Activated naive CD4-positive, alpha-beta T cell treated with anti-CD3 and anti-CD28 coated beads for 36 hours (primary cell): ENCODE results near the gene MLKL. TPM values are rescaled to one million over a fixed set of nuclear protein-coding genes. Genes with fewer than 3 reads are reported as not detected.

ENCODE experiments used
- CTCF ChIA-PET: fragments of 350-600 bp; sonication (Branson Sonifier 250); formaldehyde crosslinking; loops from one replicate; lab custom pipeline; 2021; ENCODE audit warnings: antibody characterized with exemption; lab: Charles Lee
- DNase-seq: peaks from one replicate; pipeline ENCODE4 v3.0.0-alpha.2; 2020
- H3K27ac Mint-ChIP-seq: one replicate; pipeline ENCODE4 v1.8.0; 2021; ENCODE audit warnings: mild to moderate bottlenecking, mixed read lengths
- H3K27me3 Mint-ChIP-seq: one replicate; pipeline ENCODE4 v1.8.0; 2021; ENCODE audit warnings: low read depth, mixed read lengths
- H3K36me3 Mint-ChIP-seq: one replicate; pipeline ENCODE4 v1.8.0; 2021; ENCODE audit warnings: low read depth, mixed read lengths
- H3K4me1 Mint-ChIP-seq: one replicate; pipeline ENCODE4 v1.8.0; 2021; ENCODE audit warnings: low read depth, mixed read lengths
- H3K4me3 Mint-ChIP-seq: one replicate; pipeline ENCODE4 v1.8.0; 2021; ENCODE audit warnings: mild to moderate bottlenecking, moderate library complexity, mixed read lengths
- H3K9me3 Mint-ChIP-seq: one replicate; pipeline ENCODE4 v1.8.0; 2021; ENCODE audit warnings: mixed read lengths
- intact Hi-C: fragments of 100-400 bp; cut with micrococcal nuclease; formaldehyde crosslinking; loops from one replicate; pipeline ENCODE4 v1.15.1; 2023
- total RNA-seq, 2 experiments: library from RNA; stranded (reverse); gene quantifications; one replicate each; pipeline ENCODE4 v1.2.3, GENCODE V29; 2021

The MLKL gene
- total RNA-seq, 2 experiments from 2014 or later, result 10.7 to 12.0 TPM

DNA sequence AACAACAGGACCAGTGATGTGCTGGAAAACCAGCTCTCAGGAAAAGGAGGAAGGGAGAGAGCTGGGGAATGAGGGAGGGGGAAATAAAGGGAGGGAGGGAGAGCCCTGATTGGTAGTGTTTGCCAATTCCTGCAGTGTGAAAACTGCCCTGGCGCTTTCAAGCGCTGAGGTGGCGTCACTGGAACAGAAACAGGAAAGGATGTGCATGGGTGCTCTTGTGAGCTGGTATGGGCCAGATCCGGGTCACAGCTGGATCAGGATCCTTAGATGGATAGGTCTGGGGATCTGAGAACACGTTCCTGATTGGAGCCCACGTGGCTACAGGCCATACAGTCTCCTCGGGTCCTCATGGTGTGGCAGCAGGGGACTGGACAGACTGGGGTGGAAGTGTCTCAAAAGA lies 16.7 kb upstream of the MLKL start:
- no peak overlapping the region for H3K4me3 Mint-ChIP-seq
- H3K9me3 Mint-ChIP-seq, result no peaks in the 10 kb centered on the region
- no peaks in the 10 kb centered on the region for H3K4me1 Mint-ChIP-seq
- no peaks in the 10 kb centered on the region for H3K27me3 Mint-ChIP-seq
- no peak for DNase-seq
- H3K36me3 Mint-ChIP-seq, result no peaks in the 10 kb centered on the region
- CTCF ChIA-PET, result interaction anchor here (1.8 kb wide), 1 partner anchor 9 kb away, joined by 6 read pairs; no protein-coding TSS in a partner anchor
- intact Hi-C loops, result no loop called here
- no peak overlapping the region for H3K27ac Mint-ChIP-seq

DNA sequence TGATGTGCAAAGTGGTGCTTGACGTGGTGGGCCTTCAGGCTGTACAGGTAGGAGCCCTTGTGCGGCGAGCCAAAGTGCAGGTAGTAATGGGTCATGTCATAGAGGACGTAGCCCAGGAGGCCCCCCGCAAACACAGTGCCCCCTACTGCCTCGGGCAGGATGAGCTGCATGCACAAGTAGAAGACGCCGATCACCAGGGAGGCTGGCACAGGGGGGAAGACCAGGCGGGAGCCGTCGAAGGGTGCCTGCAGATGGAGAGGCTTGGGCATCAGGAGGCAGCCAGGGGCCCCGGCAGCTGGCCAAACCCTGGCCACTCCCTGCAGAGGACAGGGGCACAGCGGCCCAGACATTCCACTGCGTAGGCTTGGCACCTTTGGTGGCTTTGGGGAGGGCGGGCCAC lies 15.7 kb upstream of the MLKL start:
- H3K4me3 Mint-ChIP-seq, result no peak overlapping the region
- no peaks in the 10 kb centered on the region for H3K4me1 Mint-ChIP-seq
- no peak for DNase-seq
- CTCF ChIA-PET, result interaction anchor here (1.1 to 1.8 kb wide), 2 partner anchors 10 to 12 kb away, joined by 4 to 6 read pairs; no protein-coding TSS in a partner anchor
- no peaks in the 10 kb centered on the region for H3K36me3 Mint-ChIP-seq
- intact Hi-C loops, result no loop called here
- no peaks in the 10 kb centered on the region for H3K27me3 Mint-ChIP-seq
- H3K9me3 Mint-ChIP-seq, result no peaks in the 10 kb centered on the region
- H3K27ac Mint-ChIP-seq, result no peak overlapping the region

DNA sequence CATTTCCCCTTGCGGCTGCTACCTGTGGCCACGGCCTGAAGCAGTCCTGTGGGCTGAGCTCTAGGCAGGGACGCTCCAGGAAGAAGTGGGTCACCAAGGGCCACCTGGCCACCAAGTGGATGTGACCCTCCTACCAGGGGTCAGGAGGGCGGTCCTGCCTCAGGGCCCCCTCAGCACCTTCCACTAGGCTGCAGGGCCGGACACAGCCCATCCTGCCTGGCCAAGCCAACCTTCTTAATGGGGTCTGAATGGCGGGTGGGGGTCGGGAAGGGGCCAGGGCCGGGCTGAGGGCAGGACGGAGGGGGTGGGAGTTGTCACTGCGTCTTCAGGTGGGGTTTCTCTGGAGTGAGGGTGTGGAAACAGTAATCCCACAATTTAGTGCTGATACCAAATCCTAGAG lies 13.2 kb upstream of the MLKL start:
- Mint-ChIP-seq H3K4me1 (no peaks in the 10 kb centered on the region), H3K4me3 (no peak overlapping the region), H3K27me3 (no peaks in the 10 kb centered on the region), H3K36me3 (no peaks in the 10 kb centered on the region), H3K9me3 (no peaks in the 10 kb centered on the region), H3K27ac (no peak overlapping the region)
- DNase-seq, result no peak
- CTCF ChIA-PET, result interaction anchor here (5.7 kb wide), 1 partner anchor 149 kb away, joined by 58 read pairs; no protein-coding TSS in a partner anchor
- intact Hi-C loops, result no loop called here

DNA sequence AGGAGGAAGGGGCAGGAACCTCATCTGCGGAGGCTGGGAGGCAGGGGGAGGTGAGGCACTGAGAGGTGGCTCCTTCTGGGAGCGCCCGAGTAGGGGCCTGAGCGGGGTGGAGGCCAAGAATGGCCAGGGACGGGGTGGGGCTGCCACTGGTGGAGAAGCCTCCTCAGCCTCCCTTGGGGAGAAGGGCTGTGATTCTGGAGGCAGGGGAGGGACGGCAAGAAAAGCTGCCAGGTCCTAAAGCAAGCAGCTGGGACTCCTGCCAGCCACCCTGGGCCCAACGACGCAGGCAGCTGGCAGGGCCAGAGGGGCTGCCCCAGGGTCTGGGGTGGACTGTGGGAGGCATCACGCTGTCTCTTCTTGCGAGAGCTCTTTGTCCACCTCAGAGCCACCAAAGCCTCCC lies 12.7 kb upstream of the MLKL start:
- no peak for DNase-seq
- Mint-ChIP-seq H3K36me3 (no peaks in the 10 kb centered on the region), H3K4me3 (no peak overlapping the region), H3K4me1 (no peaks in the 10 kb centered on the region), H3K9me3 (no peaks in the 10 kb centered on the region), H3K27ac (no peak overlapping the region), H3K27me3 (no peaks in the 10 kb centered on the region)
- intact Hi-C loops, result no loop called here
- CTCF ChIA-PET, result interaction anchor here (0.6 to 5.7 kb wide), 3 partner anchors 14 to 279 kb away, joined by 4 to 58 read pairs (median 34); no protein-coding TSS in a partner anchor

DNA sequence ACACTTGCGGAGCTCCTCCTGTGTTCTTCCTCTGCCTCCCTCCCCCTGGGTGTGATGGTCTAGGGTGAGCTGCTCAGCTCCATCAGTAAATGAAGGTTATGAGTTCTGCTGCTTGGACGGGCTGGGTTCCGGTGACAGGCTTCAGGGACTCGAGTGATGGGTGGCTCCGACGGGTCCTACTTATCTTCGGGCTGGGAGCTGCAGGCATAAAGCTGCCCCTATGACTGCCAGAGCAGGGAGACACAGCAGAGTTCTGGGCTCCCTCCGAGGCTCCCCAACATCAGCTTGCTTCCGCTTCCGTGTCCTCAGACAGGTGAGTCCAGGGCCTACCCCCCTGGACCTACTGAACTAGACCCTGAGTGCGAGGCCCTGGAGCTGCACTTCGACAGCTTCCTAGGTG lies 11.3 kb upstream of the MLKL start:
- H3K9me3 Mint-ChIP-seq, result no peaks in the 10 kb centered on the region
- H3K4me1 Mint-ChIP-seq, result no peaks in the 10 kb centered on the region
- no peak overlapping the region for H3K4me3 Mint-ChIP-seq
- DNase-seq, result no peak
- intact Hi-C loops, result no loop called here
- CTCF ChIA-PET, result interaction anchor here (0.7 to 5.7 kb wide), 10 partner anchors 9 to 151 kb away, joined by 3 to 58 read pairs (median 4); no protein-coding TSS in a partner anchor
- no peaks in the 10 kb centered on the region for H3K36me3 Mint-ChIP-seq
- H3K27ac Mint-ChIP-seq, result no peak overlapping the region
- no peaks in the 10 kb centered on the region for H3K27me3 Mint-ChIP-seq

DNA sequence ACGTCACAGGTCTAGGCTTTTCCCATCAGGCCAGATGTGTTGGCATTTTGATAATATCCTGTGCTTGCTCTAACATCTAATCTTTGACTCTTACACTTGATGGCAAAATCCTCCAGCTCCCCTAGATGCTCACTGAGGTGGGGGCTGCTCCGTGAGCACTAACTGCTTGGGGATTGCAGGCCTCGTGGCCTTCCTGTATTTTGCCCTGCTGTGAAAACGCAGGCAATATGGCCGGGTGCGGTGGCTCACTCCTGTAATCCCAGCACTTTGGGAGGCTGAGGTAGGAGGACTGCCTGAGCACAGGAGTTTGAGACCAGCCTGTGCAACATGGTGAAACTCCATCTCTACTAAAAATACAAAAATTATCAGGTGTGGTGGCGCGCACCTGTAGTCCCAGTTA lies 9.7 kb upstream of the MLKL start:
- Mint-ChIP-seq H3K4me1 (no peaks in the 10 kb centered on the region), H3K27me3 (no peaks in the 10 kb centered on the region), H3K36me3 (no peaks in the 10 kb centered on the region), H3K9me3 (no peaks in the 10 kb centered on the region), H3K27ac (no peak overlapping the region), H3K4me3 (no peak overlapping the region)
- CTCF ChIA-PET, result interaction anchor here (0.6 to 5.7 kb wide), 17 partner anchors 10 to 677 kb away, joined by 3 to 58 read pairs (median 5); partner anchors contain the start of genes MLKL and RFWD3
- intact Hi-C loops, result no loop called here
- no peak for DNase-seq

DNA sequence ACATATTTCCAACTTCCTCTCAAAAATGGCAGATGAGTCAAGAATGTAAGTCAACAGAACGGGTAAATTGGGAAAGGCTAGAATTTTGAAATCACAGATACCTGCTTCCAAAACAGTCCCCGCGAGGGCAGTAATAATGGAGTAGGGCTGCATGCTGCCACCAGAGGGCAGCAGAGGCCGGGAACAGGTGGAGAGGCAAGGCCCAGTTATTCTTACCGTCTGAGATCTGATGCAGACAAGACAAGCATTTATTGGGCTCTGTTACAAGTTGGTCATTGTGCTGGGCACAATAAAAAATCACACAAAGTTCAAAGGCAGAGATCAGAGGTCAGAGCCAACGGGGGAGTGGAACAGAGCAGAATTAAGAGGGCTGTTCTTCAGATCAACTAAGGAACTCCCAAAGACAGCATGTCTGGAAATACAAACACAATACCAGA lies 8.8 kb upstream of the MLKL start:
- no peaks in the 10 kb centered on the region for H3K9me3 Mint-ChIP-seq
- peaks cover 5% of the 10 kb centered on the region for H3K4me1 Mint-ChIP-seq
- no peak overlapping the region for H3K27ac Mint-ChIP-seq
- H3K4me3 Mint-ChIP-seq, result no peak overlapping the region
- no peaks in the 10 kb centered on the region for H3K27me3 Mint-ChIP-seq
- intact Hi-C loops, result loop anchor here (1.0 to 10.0 kb wide), 10 partner anchors 8 to 915 kb away; partner anchors contain the start of genes ADAT1, ZFP1 and ZNRF1
- DNase-seq, result peak; percentile 91
- CTCF ChIA-PET, result interaction anchor here (0.6 to 5.7 kb wide), 16 partner anchors 9 to 678 kb away, joined by 3 to 58 read pairs (median 5); partner anchors contain the start of genes MLKL and RFWD3
- H3K36me3 Mint-ChIP-seq, result no peaks in the 10 kb centered on the region

DNA sequence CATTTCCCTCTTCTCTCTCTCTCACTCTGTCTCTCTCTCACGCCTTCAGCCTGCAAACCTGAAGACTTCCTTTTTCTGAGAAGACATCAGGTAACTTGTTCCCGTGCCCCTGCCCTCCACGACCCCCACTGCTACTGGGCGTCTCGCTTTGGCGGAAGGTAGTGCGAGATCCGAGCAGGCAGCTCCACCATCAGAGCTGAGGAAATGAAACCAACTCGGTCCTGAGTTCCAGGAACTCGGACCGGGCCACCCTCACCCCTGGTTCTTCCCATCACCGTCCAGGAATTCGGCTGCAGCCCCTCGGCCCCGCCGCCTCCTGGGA lies 585 bp downstream of the MLKL start:
- H3K4me1 Mint-ChIP-seq, result peaks cover 65% of the 10 kb centered on the region
- CTCF ChIA-PET, result interaction anchor here (1.1 to 3.5 kb wide), 6 partner anchors 9 to 165 kb away, joined by 3 to 22 read pairs (median 7); no protein-coding TSS in a partner anchor
- H3K27me3 Mint-ChIP-seq, result no peaks in the 10 kb centered on the region
- peaks cover 11% of the 10 kb centered on the region for H3K36me3 Mint-ChIP-seq
- no peaks in the 10 kb centered on the region for H3K9me3 Mint-ChIP-seq
- peak overlapping the region; percentile 96 for H3K27ac Mint-ChIP-seq
- DNase-seq, result peak; percentile 43
- H3K4me3 Mint-ChIP-seq, result peak overlapping the region; percentile 93
- intact Hi-C loops, result loop anchor here (2.0 to 10.0 kb wide), 7 partner anchors 169 to 925 kb away; partner anchors contain the start of genes ADAT1, TMEM170A, WDR59 and ZFP1

DNA sequence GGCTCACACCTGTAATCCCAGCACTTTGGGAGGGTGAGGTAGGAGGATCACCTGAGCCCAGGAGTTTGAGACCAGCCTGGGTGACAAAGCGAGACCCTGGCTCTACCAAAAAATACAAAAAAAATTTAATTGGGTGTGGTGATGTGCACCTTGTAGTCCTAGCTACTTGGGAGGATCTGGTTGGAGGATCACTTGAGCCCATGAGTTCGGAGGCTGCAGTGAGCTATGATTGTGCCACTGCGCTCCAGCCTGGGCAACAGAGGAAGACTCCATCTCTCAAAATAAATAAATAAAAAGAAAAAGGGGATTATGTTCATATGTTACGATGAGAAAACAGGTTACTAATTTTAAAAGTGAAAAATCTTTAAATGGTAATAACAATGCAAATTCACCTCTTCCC lies 996 bp downstream of the MLKL start:
- no peak for DNase-seq

DNA sequence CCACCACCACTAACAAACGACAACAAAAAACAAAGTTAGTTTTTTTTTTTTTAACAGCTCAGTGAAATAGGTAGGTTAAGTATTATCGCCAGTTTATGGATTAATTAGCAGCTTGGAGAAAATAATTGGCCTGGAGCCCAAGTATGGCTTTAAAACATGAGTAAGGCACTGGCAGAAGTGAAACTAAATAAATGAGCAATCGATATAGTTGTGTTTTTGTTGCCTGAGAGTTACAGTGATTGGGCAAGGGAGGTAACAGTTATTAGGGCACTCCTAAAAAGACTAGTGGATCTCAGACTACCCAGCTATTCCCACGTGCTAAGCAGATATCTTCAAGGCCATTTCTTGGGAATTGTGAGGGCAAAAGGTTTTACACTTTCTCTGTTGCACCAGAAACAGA lies 2.4 kb downstream of the MLKL start:
- no peak for DNase-seq
- Mint-ChIP-seq H3K36me3 (peaks cover 16% of the 10 kb centered on the region), H3K27ac (peak overlapping the region; percentile 11), H3K27me3 (no peaks in the 10 kb centered on the region), H3K4me3 (peak overlapping the region; percentile 65), H3K4me1 (peaks cover 59% of the 10 kb centered on the region), H3K9me3 (no peaks in the 10 kb centered on the region)
- CTCF ChIA-PET, result interaction anchor here (0.9 to 1.6 kb wide), 4 partner anchors 10 to 165 kb away, joined by 3 to 6 read pairs (median 4); no protein-coding TSS in a partner anchor
- intact Hi-C loops, result no loop called here

More for the DNA sequence above, 996 bp downstream of the MLKL start:
- intact Hi-C loops, result loop anchor here (2.0 to 10.0 kb wide), 7 partner anchors 169 to 925 kb away; partner anchors contain the start of genes ADAT1, TMEM170A, WDR59 and ZFP1
- Mint-ChIP-seq H3K36me3 (peaks cover 11% of the 10 kb centered on the region), H3K4me1 (peaks cover 62% of the 10 kb centered on the region), H3K4me3 (peak overlapping the region; percentile 65), H3K27ac (peak overlapping the region; percentile 41), H3K9me3 (no peaks in the 10 kb centered on the region), H3K27me3 (no peaks in the 10 kb centered on the region)
- CTCF ChIA-PET, result interaction anchor here (1.0 to 3.5 kb wide), 7 partner anchors 9 to 165 kb away, joined by 3 to 22 read pairs (median 4); no protein-coding TSS in a partner anchor

DNA sequence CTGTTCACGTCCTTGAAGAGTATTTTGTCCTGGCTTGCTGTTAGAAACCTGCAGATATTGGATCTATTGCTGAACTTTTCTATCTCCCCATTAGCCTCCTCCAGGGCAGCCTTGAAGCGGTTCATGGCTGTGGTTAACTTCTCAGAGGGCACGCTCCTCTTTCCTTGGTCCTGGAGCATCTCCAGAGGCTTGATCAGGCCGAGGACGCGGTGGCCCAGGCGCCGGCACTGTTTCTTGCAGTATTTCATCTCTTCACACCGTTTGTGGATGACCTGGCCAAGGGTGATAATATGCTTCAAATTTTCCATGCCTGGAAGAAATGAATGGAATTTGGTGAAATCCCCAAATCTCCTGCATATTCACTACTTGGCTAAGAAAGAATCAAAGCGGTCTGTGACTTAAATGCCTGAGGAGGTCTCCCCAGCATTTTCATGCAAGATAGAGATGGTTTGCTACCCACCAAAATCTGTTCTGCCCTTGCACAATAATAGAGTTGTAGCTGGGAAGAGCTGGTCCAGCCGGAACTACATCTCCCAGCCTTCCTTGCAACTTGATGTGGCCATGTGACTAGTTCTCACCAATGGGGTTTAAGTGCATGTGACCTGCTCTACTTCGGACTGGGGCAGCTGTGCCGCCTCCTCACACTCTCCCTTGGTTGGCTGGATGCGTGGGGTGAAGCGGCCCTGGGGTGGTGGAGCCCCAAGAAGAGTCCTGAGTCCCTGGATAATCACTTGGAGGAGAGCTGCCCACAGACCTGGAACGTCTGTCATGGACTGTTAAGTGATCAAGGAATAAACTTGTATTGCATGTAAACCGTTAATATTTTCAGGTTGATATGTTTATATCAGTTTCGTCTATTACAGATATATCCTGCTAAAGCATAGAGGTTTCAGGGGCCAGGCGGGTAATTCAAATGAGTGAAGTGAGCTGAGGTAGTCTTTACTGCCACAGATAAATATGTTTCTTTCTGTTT lies 4.9 kb downstream of the MLKL start:
- H3K4me1 Mint-ChIP-seq, result peaks cover 47% of the 10 kb centered on the region
- CTCF ChIA-PET, result interaction anchor here (0.7 to 2.0 kb wide), 3 partner anchors 17 to 167 kb away, joined by 3 to 5 read pairs (median 4); no protein-coding TSS in a partner anchor
- peaks cover 30% of the 10 kb centered on the region for H3K36me3 Mint-ChIP-seq
- peak overlapping the region; percentile 66 for H3K4me3 Mint-ChIP-seq
- H3K27ac Mint-ChIP-seq, result no peak overlapping the region
- H3K9me3 Mint-ChIP-seq, result no peaks in the 10 kb centered on the region
- peak; percentile 75 for DNase-seq
- intact Hi-C loops, result no loop called here
- no peaks in the 10 kb centered on the region for H3K27me3 Mint-ChIP-seq
